Stomach (tissue), 9 donors: Measurements from ENCODE around the gene ITIH3. TPM values are rescaled to one million over a fixed set of nuclear protein-coding genes. Genes with fewer than 3 reads are reported as not detected.
A peak's percentile ranks its signal among the peaks of the same experiment; 100 is the strongest.

Source experiments
- DNase-seq, 2 donors: peaks; one replicate each; pipeline versions ENCODE4 v3.0.0 to v3.0.0-alpha.2; 2013 to 2019
- H3K27ac ChIP-seq, 5 donors: fragments of 200-600 bp in 4 of 5; sonication (generic) in 4 of 5; one replicate each; pipeline ENCODE4 v1.5.1; 2013 to 2019; ENCODE audit warnings: mild to moderate bottlenecking in 1 of 5, moderate library complexity in 1 of 5
- H3K27me3 ChIP-seq, 3 donors: fragments of 200-600 bp; sonication (generic); one replicate each; pipeline ENCODE4 v1.5.1; 2017 to 2019; ENCODE audit warnings: mixed run types in 1 of 3
- H3K36me3 ChIP-seq, 4 donors: fragments of 200-600 bp; sonication (generic); 1 replicate in 3 of 4; 2 replicates in 1 of 4; pipeline ENCODE4 v1.5.1; 2016 to 2019
- H3K4me1 ChIP-seq, 4 donors: fragments of 200-600 bp; sonication (generic); one replicate each; pipeline ENCODE4 v1.5.1; 2016 to 2019
- H3K4me3 ChIP-seq, 4 donors: fragments of 200-600 bp; sonication (generic) in 3 of 4; one replicate each; pipeline ENCODE4 v1.5.1; 2016 to 2019; ENCODE audit warnings: mild to moderate bottlenecking in 1 of 4
- H3K9me3 ChIP-seq, 4 donors: fragments of 200-600 bp; sonication (generic); one replicate each; pipeline ENCODE4 v1.5.1; 2016 to 2019
- EP300 ChIP-seq: sonication (generic); formaldehyde crosslinking; IDR thresholded peaks from one replicate; pipeline ENCODE4 v1.6.1; 2017; ENCODE audit warnings: antibody characterized with exemption
- POLR2A ChIP-seq, 4 donors: fragments of 450-650 bp; IDR thresholded peaks; one replicate each; pipeline ENCODE4 v1.6.1; 2016; ENCODE audit warnings: antibody characterized with exemption in 4 of 4, control low read depth in 2 of 4, mild to moderate bottlenecking in 1 of 4, moderate library complexity in 1 of 4
- POLR2AphosphoS5 ChIP-seq, 3 donors: sonication (generic); formaldehyde crosslinking; IDR thresholded peaks; one replicate each; pipeline ENCODE4 v1.6.1; 2016; ENCODE audit warnings: antibody characterized with exemption in 3 of 3
- WGBS, 5 donors: extraction: QIAGEN DNeasy Blood & Tissue Kit in 3 of 5; methylation state at CpG; one replicate each; pipeline versions ENCODE4 v1.1.5 to v1.1.7; 2013 to 2018; 5-methylcytosine and 5-hydroxymethylcytosine counted together
- intact Hi-C: fragments of 100-400 bp; cut with DNase I; formaldehyde crosslinking; loops from one replicate; pipeline ENCODE4 v1.15.1; 2023; ENCODE audit warnings: low total_unique reads
- polyA plus RNA-seq, 3 donors: library from polyadenylated mRNA; stranded (reverse); fragments of 200-250 nt; gene quantifications; one replicate each; pipeline ENCODE4 v1.2.3, GENCODE V29; 2013
- total RNA-seq, 5 donors: library from RNA; depleted of rRNA; stranded (reverse); fragments of >200 nt; gene quantifications; one replicate each; pipeline versions ENCODE4 v1.1.0 to v1.2.3, GENCODE V29; 2014 to 2016
- TF ChIP-seq, protein P1 (sequence below), 7 experiments: fragments of 450-650 bp in 4 of 7; fragments of 200-600 bp in 3 of 7; sonication (generic) in 3 of 7; IDR thresholded peaks; one replicate each; pipeline ENCODE4 v1.5.1; 2016 to 2019; ENCODE audit warnings: antibody characterized with exemption in 7 of 7, control low read depth in 2 of 7, mild to moderate bottlenecking in 1 of 7
- donor health status: healthy with polysubstance abuse.
- donor health status: Bipolar disorder and iron deficiency.
- donor health status: healthy.

Gene ITIH3
- total and polyA plus RNA-seq, 8 donors = 0.19 to 210 (median 6.4) TPM; not detected in 2

- H3K9me3 ChIP-seq = no peaks in the 10 kb centered on the region
- peak in 1 of 2 donors; percentile 50 for DNase-seq
- H3K4me3 ChIP-seq = no peak overlapping the region
- H3K27ac ChIP-seq = no peak overlapping the region
- no peak for TF ChIP-seq POLR2A (IDR thresholded peaks at IDR 0.05)
- TF ChIP-seq, protein P1, sequence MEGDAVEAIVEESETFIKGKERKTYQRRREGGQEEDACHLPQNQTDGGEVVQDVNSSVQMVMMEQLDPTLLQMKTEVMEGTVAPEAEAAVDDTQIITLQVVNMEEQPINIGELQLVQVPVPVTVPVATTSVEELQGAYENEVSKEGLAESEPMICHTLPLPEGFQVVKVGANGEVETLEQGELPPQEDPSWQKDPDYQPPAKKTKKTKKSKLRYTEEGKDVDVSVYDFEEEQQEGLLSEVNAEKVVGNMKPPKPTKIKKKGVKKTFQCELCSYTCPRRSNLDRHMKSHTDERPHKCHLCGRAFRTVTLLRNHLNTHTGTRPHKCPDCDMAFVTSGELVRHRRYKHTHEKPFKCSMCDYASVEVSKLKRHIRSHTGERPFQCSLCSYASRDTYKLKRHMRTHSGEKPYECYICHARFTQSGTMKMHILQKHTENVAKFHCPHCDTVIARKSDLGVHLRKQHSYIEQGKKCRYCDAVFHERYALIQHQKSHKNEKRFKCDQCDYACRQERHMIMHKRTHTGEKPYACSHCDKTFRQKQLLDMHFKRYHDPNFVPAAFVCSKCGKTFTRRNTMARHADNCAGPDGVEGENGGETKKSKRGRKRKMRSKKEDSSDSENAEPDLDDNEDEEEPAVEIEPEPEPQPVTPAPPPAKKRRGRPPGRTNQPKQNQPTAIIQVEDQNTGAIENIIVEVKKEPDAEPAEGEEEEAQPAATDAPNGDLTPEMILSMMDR (IDR thresholded peaks at IDR 0.05) = peak in 3 of 7 experiments; percentile 9 to 39 (median 23)
- no peak for TF ChIP-seq POLR2AphosphoS5 (IDR thresholded peaks at IDR 0.05)
- no peak for TF ChIP-seq EP300
- no peaks in the 10 kb centered on the region for H3K4me1 ChIP-seq
- WGBS, 5 donors = 60 to 63% (median 62%) methylated on average over 11 of the region's 11 CpGs
- peaks cover 3 to 34% (median 23%) of the 10 kb centered on the region in 4 donors for H3K36me3 ChIP-seq
- H3K27me3 ChIP-seq = no peaks in the 10 kb centered on the region
- intact Hi-C loops = no loop called here
These were observed 26.1 kb downstream of the ITIH3 start for GRCh38 chr3:52820736-52821135.

DNA sequence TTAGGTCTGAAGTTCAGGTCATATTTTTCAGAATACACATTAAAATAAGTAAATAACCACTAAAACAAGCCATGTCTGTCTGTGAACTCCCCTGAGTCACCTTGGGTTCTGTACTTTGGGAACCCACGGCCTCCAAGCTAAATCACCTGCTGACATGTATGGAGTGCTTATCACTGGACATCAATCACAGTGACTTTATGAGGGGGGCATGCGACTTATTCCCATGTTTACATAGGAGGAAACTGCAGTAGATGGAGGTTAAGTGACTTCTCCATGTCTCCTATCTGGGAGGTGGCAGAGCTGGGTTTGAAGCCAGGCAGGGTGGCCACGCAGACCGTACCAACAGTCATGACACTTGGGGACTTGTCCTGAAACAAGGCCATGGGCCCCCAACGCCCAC is 27.8 kb downstream of the ITIH3 start:
- intact Hi-C loops = no loop called here
- no peak for DNase-seq
- WGBS, 5 donors = 84 to 94% (median 86%) methylated on average over 5 of the region's 5 CpGs
- H3K4me1 ChIP-seq = peaks cover 0 to 2% (median 0%) of the 10 kb centered on the region in 4 donors
- TF ChIP-seq EP300 (no peak), POLR2AphosphoS5 (IDR thresholded peaks at IDR 0.05) (no peak), POLR2A (IDR thresholded peaks at IDR 0.05) (no peak)
- TF ChIP-seq, protein P1 (IDR thresholded peaks at IDR 0.05) = no peak
- H3K27me3 ChIP-seq = no peaks in the 10 kb centered on the region
- H3K4me3 ChIP-seq = no peak overlapping the region
- H3K9me3 ChIP-seq = no peaks in the 10 kb centered on the region
- H3K36me3 ChIP-seq = peaks cover 3 to 34% (median 24%) of the 10 kb centered on the region in 4 donors
- no peak overlapping the region for H3K27ac ChIP-seq

DNA sequence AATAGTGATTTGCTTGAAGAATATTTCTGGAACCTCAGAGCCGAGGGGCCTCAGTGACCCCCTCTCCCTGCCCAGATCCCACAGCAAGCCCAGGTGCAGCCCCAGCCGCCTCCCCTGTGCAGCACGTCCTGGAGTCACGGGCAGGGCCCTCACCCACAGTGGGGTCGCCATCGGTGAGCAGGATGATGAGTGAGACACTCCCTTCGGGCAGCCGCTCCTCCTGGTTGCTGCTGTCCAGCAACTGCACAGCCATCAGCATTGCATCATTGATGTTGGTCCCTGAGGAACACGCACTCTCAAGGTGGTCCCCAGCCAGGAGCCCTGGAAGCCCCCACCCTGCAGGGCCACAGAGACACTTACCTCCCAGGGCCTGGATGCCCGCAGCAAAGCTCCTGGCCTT is 29.4 kb downstream of the ITIH3 start:
- no peak for TF ChIP-seq EP300
- TF ChIP-seq POLR2A (IDR thresholded peaks at IDR 0.05) = no peak
- TF ChIP-seq, protein P1 (IDR thresholded peaks at IDR 0.05) = no peak
- TF ChIP-seq POLR2AphosphoS5 (IDR thresholded peaks at IDR 0.05) = no peak
- H3K27me3 ChIP-seq = no peaks in the 10 kb centered on the region
- H3K27ac ChIP-seq = no peak overlapping the region
- H3K9me3 ChIP-seq = no peaks in the 10 kb centered on the region
- WGBS, 5 donors = 90 to 100% (median 95%) methylated on average over 9 to 10 of the region's 10 CpGs; no CpG with 5 or more reads in 1 of the 5 donors
- no peak for DNase-seq
- intact Hi-C loops = no loop called here
- H3K36me3 ChIP-seq = peaks cover 3 to 34% (median 24%) of the 10 kb centered on the region in 4 donors
- peaks cover 5 to 12% (median 8%) of the 10 kb centered on the region in 4 donors for H3K4me1 ChIP-seq
- H3K4me3 ChIP-seq = no peak overlapping the region

GRCh38 chr3:52827441-52827840 is 32.8 kb downstream of the ITIH3 start:
- WGBS, 5 donors = 59 to 70% (median 67%) methylated on average over 9 of the region's 9 CpGs
- Histone ChIP-seq H3K4me3 (no peak overlapping the region), H3K27ac (no peak overlapping the region), H3K27me3 (no peaks in the 10 kb centered on the region), H3K36me3 (peaks cover 3 to 25% (median 19%) of the 10 kb centered on the region in 4 donors), H3K9me3 (no peaks in the 10 kb centered on the region), H3K4me1 (peaks cover 19 to 42% (median 23%) of the 10 kb centered on the region in 4 donors)
- no peak for DNase-seq
- intact Hi-C loops = no loop called here
- TF ChIP-seq, protein P1 (IDR thresholded peaks at IDR 0.05) = no peak
- TF ChIP-seq EP300 = no peak
- no peak for TF ChIP-seq POLR2A (IDR thresholded peaks at IDR 0.05)
- no peak for TF ChIP-seq POLR2AphosphoS5 (IDR thresholded peaks at IDR 0.05)
